GM21737 (cell line): ENCODE data around the gene GLI3.

Experiments used
- ATAC-seq: cut with Tn5 transposase; IDR thresholded peaks from one replicate; pipeline ENCODE4 v1.9.1; 2021; ENCODE audit warnings: mild to moderate bottlenecking, moderate library complexity; ENCODE audit not compliant: unreplicated experiment

GLI3 gene

GRCh38 chr7:42236976-42237810 is at the start of gene GLI3:
TSS of gene GLI3 (minus strand) at chr7:42237209. CDS start at chr7:42223253, 13,956 bp downstream.
- no peak for ATAC-seq

GRCh38 chr7:42285383-42285824 is 48.4 kb upstream of the GLI3 start:
- no peak for ATAC-seq

GRCh38 chr7:42283553-42283952 is 46.5 kb upstream of the GLI3 start:
- ATAC-seq, result no peak

- ATAC-seq, result no peak
These were observed 41.3 kb upstream of the GLI3 start for GRCh38 chr7:42278344-42278743.

- no peak for ATAC-seq
These were observed 37.0 kb upstream of the GLI3 start for GRCh38 chr7:42274053-42274452.

- no peak for ATAC-seq
These were observed 36.0 kb upstream of the GLI3 start for GRCh38 chr7:42272793-42273665.

- ATAC-seq, result no peak
These were observed 32.2 kb upstream of the GLI3 start for GRCh38 chr7:42269161-42269560.

- ATAC-seq, result no peak
These were observed 27.7 kb upstream of the GLI3 start for GRCh38 chr7:42264702-42265101.

GRCh38 chr7:42263971-42264370 is 27.0 kb upstream of the GLI3 start:
- no peak for ATAC-seq

GRCh38 chr7:42262964-42263363 is 26.0 kb upstream of the GLI3 start:
- no peak for ATAC-seq

GRCh38 chr7:42254217-42254616 is 17.2 kb upstream of the GLI3 start:
- no peak for ATAC-seq

GRCh38 chr7:42253316-42253715 is 16.3 kb upstream of the GLI3 start:
- no peak for ATAC-seq

- ATAC-seq, result no peak
These were observed 13.4 kb upstream of the GLI3 start for GRCh38 chr7:42250411-42250810.

GRCh38 chr7:42248579-42248978 is 11.6 kb upstream of the GLI3 start:
- no peak for ATAC-seq

- ATAC-seq, result no peak
These were observed 10.3 kb upstream of the GLI3 start for GRCh38 chr7:42247301-42247700.

- no peak for ATAC-seq
These were observed 7.8 kb upstream of the GLI3 start for GRCh38 chr7:42244828-42245227.

- ATAC-seq, result no peak
These were observed 5.4 kb upstream of the GLI3 start for GRCh38 chr7:42242381-42242780.

- ATAC-seq, result no peak
These were observed 4.4 kb upstream of the GLI3 start for GRCh38 chr7:42241424-42241823.

GRCh38 chr7:42240416-42240815 is 3.4 kb upstream of the GLI3 start:
- no peak for ATAC-seq

GRCh38 chr7:42238709-42239366 is 1.8 kb upstream of the GLI3 start:
- no peak for ATAC-seq

- ATAC-seq, result no peak
These were observed 967 bp upstream of the GLI3 start for GRCh38 chr7:42237811-42238541.
